GM21390 (cell line): ENCODE results near the gene MRPS12.
"Not testable (repeated sequence)": the region's sequence is repeated elsewhere in the genome, so short reads cannot be mapped to it uniquely, and the experiment has no call there.

Experiments used
- ATAC-seq: cut with Tn5 transposase; IDR thresholded peaks from one replicate; pipeline ENCODE4 v1.9.1; 2021; ENCODE audit not compliant: unreplicated experiment

MRPS12 gene

DNA sequence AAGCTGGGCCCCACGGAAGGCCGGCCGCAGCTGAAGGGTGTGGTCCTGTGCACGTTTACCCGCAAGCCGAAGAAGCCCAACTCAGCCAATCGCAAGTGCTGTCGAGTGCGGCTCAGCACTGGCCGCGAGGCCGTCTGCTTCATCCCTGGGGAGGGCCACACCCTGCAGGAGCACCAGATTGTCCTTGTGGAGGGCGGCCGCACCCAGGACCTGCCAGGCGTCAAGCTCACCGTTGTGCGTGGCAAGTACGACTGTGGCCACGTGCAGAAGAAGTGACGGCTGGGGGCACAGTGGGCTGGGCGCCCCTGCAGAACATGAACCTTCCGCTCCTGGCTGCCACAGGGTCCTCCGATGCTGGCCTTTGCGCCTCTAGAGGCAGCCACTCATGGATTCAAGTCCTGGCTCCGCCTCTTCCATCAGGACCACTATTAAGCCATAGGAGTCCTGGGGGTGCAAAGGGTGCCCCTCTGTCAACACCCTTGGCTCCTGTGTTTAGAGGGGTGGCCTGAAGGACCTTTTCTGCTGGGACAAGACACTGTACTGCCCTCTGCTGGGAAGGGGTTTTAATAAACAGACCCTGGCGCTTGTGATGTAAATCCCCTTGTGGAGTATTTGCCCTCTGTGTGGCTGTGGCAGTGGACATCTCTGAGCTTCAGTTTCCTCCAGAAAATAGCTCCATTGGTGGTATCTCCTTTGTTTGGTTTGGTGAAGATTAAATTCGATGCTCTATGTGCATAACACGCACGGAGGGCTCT is 1.9 kb downstream of the MRPS12 start:
- no peak for ATAC-seq

DNA sequence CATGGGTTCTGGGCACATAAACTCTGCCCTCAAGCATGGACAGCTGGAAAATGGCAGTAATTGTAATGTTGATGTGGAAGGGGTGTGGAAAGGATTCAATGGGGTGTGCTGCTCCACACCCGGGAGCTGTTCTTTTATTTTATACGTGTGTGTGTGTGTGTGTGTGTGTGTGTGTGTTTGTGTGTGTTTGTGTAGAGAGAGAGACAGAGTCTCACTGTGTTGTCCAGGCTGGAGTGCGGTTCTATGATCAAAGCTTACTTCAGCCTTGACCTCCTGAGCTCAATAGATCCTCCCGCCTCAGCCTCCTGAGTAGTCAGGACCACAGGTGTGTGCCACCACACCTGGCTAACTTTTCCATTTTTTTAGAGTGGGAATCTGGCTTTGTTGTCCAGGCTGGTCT is 2.8 kb downstream of the MRPS12 start:
- ATAC-seq: no peak

DNA sequence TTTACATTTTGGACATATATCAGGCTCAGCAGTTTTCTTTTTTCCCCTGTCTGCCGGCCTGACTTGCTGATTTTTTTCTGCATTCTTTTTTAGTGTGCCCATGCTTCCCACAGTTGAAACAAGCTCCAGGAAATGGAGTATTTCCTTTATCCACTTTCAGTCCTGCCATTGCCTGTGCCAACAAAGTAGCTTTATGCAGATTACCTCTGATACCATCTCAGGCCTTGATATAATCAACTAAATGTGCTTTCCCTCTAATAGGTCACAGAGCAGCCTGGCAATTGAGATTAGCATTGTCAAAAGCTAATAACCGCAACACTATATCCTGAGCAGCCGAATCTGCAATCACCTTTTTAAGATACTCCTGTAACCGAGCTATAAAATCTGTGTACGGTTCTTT is 9.2 kb downstream of the MRPS12 start:
- no peak for ATAC-seq

DNA sequence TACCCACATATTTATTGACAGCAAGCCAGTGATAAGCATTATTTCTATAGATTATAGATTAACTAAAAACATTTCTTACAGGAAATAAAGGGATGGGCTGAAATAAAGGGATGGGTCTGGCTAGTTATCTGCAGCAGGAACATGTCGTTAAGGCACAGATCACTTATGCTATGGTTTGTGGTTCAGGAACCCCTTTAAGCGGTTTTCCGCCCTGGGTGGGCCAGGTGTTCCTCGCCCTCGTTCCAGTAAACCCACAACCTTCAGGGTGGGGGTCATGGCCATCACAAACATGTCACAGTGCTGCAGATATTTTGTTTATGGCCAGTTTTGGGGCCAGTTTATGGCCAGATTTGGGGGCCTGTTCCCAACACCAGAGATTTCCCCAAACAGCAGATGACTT is 10.7 kb downstream of the MRPS12 start:
- not testable (repeated sequence) for ATAC-seq

DNA sequence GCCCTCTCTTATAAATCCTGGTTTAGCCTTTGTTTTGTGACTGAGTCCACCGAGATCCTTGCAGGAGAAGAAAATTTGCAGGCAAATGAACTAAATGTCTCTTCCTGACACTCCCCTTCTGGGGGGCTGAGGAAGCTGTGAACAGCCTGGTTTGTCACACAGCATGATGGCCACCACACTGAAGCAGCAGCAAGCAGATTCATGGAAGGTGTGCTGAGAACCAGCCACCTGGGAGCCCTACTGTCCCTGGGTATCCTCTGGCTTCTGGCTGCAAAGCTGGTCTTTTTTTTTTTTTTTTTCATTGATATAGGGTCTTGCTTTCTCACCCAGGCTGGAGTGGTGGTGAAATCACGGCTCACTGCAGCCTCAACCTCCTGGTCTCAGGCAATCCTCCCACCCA is 11.2 kb downstream of the MRPS12 start:
- no peak for ATAC-seq

DNA sequence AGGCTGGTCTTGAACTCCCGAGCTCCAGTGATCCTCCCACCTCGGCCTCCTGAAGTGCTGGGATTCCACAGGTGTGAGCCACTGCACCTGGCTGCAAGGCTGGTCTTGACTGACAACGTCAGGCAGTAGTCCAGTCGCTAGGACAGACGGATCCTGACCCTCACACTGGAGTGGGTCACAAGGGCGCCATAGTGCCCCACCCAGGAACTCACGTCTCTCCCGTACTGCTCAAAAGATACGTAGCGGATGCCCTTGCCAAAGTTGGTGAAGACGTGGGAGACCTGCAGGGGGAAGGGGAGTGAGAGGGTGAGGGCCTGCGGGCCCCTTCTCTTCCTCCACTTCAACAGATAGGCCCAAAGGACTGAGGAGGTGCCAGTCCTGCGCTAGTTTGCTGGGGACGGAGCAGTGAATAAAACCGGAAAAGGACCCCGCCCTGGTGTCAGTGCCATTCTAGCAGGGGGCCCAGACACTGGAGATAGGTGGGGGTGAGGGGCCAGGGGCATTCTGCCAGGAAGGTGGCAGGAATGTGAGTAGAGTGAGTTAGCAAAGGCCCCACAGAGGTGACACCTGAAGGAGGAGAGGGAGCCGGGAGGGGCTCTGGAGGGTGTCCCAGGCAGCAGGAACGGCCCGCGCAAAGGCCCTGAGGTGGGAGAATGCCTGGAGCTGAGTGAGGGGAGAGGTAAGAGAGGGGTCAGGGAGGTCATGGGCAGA is 11.9 kb downstream of the MRPS12 start:
- no peak for ATAC-seq

DNA sequence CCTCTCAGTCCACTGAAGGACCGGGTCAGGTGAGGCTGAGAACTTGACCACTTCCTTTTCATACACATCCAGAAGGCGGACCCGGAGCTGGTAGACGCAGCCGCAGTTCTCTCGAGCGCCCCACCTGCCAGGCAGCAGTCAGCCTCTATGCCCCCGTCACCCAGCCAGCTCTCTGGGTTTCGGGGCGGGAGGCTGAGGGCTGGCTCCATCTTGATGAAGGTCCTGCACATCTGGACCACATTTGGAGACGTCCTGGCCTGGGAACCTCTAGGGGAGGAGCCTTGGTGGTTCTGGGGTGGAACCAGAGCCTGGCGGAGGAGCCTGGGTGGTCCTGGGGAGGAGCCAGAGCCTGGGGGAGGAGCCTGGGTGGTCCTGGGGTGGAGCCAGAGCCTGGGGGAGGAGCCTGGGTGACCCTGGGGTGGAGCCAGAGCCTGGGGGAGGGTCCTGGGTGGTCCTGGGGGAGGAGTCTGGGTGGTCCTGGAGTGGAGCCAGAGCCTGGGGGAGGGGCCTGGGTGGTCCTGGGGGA is 14.3 kb downstream of the MRPS12 start:
- no peak for ATAC-seq

DNA sequence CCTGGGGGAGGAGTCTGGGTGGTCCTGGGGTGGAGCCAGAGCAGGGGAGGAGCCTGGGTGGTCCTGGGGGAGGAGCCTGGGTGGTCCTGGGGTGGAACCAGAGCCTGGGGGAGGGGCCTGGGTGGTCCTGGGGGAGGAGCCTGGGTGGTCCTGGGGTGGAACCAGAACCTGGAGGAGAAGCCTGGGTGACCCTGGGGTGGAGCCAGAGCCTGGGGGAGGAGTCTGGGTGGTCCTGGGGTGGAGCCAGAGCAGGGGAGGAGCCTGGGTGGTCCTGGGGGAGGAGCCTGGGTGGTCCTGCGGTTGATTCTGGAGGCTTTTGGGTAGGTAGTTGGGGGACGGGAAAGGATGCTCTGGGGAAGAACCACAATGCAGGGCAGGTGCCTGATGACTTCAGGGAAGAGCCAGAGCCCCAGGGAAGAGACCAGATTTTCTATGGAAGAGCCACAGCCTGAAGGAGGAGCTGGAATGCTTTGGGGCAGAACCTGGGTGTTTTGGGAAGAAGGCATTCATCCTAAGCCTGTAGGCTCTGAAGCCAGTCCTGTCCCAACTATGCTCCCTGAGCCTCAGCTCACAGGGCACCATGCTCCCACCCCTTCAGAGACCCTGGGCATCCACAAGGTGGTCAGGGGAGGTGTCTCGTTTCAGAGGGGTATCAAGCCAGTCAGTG is 15.0 kb downstream of the MRPS12 start:
- no peak for ATAC-seq

DNA sequence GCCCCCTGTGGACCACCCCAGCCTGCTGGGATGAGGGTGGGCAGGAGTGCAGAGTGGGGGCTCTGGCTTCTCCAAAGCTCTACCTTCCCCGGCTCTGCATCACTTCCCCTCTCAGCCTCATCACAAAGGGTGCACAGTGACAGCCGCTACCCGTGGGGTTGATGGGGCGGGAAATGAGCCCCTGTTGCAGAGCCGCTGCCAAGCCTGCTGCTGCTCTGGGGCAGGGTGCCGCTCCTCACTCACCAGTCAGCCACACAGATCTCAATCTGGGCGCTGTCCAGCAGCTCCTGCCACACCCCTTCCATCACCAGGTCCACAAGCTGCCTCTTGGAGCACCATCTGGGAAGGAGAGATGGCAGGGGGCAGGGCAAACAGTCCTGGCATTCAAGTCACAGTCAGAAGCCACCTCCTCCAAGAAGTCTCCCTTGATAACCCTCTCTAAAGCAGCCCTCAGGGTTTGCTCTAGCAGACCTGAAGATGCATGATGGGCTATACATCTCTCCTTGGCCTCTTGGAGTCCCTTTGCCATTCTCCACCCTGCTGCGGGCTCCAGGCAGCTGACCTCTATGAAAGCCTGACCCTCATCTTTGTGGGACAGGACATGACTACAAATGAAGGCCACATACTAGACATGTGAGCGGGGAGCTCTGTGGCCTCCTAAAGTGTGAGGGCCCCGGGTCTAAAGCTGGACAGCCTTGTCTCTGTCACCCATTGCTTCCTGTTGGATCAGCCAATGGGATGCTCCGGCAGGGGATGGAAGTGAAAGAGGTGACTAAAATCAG is 15.7 kb downstream of the MRPS12 start:
- no peak for ATAC-seq

DNA sequence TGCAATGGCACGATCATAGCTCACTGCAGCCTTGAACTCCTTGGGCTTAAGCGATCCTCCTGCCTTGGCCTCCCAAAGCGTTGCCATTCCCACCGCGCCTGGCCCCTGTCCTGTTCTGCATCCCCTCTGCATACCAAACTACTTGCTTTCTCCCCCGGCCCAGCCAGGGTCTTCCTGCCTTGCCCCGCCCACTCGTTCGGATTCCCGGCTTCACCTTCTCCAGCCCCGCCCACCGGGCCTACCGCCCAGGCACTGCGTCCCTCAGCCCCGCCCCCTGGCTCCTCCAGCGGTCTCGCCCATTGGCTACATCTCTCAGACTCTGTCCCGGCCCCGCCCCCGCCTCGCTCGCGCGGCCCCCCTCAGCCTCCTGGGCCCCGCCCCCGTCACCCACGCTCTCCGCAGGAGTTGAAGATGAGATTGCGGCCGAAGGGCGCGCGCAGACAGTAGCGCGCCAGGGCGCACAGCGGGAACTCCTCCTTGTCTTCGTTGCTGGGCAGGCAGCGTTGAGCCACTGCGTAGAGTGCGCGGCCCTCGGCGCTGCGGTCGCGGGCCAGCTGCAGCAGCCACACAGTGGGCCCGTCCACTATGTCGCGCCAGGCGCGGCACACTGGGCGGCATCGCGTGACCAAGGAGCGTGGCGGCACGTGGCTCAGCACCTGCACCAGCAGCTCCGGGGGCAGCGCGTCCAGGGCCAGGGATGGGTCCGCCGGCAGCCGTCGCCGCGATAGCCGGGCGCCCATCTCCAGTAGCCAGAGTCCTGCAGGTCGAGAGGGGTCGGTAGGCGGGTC is 19.0 kb downstream of the MRPS12 start:
- peak; percentile 49 for ATAC-seq

DNA sequence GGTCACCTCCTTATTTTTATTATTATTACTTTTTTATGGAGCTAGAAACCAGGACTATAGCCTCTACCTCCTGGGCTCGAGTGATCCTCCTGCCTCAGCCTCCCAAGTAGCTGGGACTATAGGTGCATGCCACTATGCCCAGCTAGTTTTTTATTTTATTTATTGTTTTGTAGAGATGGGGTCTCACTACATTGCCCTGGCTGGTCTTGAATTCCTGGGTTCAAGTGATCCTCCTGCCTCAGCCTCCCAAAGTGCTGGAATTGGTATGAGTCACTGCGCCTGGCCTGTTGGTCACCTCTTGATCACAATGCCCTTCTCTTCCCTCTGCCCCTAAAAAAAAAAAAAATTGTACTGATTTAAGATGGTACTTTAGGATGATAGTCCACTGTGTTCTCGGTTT is 20.4 kb downstream of the MRPS12 start:
- ATAC-seq: no peak

DNA sequence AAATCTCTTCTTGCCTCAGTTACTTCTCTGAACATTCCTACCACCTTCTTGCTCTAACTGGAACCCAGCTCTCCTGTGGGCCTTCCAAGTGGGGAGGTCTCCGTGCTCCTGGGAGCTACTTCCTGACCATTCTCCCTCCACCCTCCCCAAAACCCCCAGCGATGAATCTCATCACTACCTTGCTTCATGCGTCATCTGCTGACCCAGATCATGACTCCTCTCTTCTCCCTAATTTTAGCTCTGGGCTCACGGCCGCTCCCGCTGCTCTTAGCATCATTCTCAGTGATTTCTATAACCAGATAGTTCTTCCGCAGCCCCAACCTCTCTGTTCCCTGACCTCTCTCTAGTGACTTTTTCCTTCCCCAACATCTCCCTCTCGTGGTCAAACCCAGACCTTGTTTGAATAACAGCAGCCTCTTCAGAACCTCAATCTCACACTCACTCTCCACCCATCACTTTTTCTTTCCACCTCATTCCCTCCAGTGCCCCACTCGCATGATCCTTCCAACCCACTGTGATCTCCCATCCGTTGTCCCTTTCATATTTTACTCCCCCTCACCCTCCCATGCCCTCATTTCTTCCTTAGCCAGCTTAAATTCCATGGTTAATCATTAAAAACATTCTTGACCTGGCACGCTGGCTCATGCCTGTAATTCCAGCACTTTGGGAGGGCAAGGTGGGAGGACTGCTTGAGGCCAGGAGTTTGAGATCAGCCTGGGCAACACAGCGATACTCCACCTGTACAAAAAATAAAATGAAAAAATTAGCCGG is 21.8 kb downstream of the MRPS12 start:
- ATAC-seq: no peak

DNA sequence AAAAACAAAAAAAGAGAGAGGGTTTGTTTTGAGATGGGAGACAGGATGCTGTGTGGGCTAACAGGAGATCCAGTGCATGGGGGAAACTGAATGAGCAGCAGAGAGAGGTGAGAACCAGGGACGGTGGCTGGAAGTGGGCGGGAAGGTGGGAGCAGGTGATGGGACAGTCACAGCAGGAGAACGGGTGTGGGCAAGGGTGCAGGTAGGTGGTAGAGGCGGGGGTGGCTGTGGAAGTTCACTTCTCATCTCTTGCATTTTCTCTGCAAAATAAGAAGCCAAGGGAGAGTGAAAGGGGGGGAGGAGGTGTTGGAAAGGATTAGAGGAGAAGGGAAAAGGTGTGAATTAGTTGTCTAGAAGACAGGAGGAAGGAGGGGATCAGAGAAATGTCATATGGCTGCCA is 22.9 kb downstream of the MRPS12 start:
- ATAC-seq: no peak

DNA sequence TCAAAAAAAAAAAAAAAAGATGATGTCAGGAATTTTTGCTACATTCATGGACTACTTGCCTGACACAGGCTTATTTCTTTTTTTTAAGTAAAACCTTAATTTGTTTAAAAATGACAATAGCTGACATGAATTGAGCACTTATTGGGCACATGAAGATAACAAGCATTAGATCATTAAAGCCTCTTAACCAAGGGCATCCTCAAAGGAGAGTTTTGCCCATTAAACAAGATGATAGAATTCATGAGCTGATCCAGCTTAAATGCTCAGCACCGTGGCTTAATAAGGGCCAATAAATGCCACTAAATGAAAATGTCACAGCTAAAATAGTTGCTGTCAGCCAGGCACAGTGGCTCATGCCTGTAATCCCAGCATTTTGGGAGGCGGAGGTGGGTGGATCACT is 25.5 kb downstream of the MRPS12 start:
- ATAC-seq: no peak

DNA sequence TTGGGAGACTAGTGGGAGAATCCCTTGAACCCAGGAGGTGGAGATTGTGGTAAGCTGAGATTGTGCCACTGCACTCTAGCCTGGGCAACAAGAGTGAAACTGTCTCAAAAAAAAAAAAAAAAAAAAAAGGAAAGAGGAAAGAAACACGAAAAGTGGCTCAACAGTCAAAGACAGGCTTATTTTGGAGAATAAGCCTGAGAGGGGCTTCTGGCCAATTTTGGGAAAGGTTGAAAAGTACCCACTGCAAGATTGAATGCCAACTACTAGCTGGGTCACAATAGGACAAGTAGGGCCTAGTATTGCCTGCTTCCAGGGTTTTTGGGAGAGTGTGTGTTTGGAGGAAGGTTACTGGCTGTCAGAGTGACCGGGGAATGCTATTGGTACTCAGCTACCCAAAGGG is 27.6 kb downstream of the MRPS12 start:
- no peak for ATAC-seq

DNA sequence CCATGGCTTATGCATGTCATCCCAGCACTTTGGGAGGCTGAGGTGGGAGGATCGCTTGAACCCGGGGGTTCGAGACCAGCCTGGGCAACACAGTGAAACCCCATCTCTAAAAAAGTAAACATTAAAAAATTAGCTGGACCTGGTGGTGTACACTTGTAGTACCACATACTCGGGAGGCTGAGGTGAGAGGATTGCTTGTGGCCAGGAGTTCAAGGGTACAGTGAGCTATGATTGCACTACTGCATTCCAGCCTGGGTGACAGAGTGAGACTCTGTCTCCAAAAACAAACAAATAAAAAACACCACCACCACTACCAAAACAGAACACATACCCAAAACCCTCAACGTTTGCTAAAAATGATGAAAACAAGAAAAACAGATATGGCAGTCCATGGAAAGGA is 28.9 kb downstream of the MRPS12 start:
- ATAC-seq: no peak

DNA sequence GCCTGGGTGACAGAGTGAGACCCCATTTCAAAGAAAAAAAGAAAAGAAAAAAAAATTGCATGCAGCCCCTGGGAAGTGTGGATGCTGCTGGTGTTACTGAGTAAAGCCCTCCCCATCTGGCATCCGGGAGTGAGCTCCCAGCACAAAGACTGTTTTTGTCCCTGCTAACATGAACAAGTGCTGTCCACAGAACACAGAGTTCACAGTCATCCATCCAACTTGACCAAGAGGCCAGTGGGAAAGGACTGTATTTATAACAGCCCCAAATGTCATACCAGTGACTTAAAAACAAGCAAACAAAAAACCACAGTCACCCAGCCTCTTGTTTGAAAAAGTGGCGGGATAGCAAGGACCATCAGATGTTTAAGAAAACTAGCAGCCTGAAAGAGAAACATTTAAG is 34.0 kb downstream of the MRPS12 start:
- ATAC-seq: no peak

DNA sequence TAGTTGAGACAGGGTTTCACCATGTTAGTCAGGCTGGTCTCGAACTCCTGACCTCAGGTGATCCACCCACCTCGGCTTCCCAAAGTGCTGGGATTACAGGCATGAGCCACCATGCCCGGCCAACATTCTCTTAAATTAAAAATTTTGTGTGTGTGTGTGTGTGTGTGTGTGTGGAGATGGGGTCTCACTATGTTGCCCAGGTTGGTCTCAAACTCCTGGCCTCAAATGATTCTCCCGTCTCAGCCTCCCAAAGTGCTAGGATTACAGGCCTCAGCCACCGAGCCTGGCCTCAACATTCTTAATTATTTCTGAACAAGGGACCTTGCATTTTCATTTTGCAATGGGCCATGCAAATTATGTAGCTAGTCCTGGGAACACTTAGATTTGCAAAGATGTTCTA is 35.4 kb downstream of the MRPS12 start:
- not testable (repeated sequence) for ATAC-seq

DNA sequence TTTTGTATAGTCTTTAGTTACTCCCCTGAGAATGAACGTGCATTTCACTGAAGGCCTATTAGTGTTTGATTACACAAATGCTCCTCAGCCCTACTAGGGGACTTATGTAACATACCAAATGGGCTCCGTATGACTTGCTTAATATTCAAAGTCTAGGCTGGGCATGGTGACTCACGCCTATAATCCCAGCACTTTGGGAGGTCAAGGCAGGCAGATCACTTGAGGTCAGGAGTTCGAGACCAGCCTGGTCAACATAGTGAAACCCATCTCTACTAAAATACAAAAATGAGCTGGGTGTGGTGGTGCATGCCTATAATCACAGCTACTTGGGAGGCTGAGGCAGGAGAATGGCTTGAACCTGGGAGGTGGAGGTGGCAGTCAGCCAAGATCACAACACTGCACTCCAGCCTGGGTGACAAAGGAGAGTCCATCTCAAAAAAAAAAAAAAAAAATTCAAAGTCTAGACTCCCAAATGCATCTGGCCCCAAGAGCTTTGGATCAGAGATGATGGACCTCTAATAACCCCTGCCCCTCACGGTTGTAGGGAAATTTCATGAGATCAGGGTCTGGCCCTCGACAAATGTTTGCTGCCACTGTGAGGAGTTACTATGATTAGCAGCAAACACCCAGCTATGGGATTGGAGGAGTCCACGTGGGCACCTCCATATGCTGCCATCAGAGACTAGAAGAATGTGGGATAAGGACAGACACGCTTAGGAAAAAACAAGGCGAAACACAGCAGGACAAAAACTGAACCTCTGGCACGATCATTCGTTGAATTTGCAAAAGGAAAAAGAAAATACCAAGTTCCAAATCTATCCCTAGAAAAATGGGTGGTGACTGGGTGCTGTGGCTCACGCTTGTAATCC is 40.2 kb downstream of the MRPS12 start:
- ATAC-seq: no peak
